Activated CD8-positive, alpha-beta memory T cell treated with anti-CD3 and anti-CD28 coated beads for 4 hours (primary cell): Measurements from ENCODE around the gene SUGCT.
"Not testable (repeated sequence)": the region's sequence is repeated elsewhere in the genome, so short reads cannot be mapped to it uniquely, and the experiment has no call there.

Experiments used
- DNase-seq, 2 donors: peaks; one replicate each; pipeline ENCODE4 v3.0.0-alpha.2; 2020; ENCODE audit warnings: low read depth in 2 of 2

Gene SUGCT

DNA sequence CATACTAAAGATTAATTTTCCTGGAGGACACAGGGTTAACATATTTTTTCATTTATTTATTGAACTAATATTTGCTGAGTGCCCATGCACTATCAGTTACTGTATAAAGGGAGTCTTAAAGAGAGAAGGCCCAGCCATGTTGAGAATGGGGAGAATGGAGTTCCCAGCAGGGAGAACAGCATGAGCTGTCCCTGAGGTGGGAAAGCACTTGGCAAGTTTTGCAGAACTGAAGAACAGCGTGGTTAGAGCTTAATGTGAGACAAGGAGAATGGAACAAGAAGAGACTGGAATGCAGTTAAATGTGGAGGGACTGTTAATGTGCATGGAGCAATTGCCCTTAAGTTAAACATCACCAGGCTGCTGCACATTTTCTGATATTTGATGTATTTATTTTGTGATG lies 435.4 kb downstream of the SUGCT start:
- DNase-seq = no peak

DNA sequence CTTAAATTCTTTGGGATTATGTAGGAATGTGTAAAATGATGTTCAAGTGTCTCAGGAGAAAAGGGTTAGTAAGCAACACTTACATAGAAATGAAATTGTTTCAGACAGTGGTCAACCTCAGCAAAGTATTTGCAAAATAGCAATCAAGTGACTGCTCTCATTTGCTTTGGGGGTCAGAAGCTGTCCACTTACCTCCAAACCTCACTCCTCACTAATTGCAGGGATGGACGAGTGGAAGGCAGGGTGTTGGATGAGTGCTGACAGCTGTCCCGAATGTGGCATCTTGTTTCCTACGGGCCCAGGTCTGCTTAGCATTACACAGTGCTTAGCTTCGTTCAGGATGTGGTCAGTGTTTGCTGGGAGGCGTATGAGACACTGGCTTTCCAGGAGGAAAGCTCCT lies 437.0 kb downstream of the SUGCT start:
- no peak for DNase-seq

DNA sequence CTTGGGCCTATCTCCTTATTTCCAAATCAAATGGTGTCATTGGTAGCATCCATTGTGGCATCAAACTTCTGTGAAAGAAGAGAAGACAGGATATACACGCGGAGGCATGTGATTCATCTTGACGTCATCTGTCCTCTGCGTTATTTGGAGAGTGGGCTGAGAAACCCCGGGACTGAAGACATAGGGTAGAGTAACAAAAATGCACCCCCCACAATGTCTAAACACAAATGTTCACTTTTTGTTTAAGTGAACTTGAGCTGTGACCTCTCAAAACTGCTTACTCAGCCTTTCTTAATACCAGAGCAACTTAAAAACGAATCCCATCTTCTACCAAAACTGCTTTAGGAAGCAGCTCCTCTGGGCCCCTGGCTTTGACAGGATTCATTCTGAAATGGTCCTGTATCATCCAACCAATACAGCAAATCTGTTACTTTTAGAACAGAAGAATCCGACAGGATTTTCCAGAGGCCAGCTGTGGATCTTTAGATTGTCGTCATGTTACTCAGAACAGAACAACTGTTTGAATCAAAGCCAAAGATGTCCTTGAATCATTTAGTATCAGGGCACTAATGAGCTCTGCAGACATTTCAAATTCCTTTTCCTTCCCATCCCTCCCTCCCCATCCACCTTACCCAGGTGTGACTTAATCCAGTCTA lies 438.1 kb downstream of the SUGCT start:
- DNase-seq = no peak

DNA sequence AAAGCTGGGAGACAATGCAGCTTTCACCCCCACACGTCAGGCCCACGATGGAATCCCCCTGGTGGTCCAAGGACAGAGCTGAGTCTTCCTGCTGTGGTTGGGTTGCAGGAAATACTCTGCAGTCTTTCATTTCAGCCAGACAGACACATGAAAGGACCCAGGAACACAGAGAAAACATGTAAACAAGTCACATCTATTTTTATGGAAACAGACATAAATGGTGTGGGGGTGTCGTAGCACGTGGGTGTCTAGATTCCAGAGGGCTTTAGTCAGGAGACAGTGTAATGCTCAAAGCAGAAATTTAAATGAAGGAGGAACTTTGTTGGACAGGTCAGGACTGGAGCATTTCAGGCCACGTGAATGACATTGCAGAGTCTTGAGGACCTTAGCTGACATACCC lies 444.6 kb downstream of the SUGCT start:
- DNase-seq = no peak

DNA sequence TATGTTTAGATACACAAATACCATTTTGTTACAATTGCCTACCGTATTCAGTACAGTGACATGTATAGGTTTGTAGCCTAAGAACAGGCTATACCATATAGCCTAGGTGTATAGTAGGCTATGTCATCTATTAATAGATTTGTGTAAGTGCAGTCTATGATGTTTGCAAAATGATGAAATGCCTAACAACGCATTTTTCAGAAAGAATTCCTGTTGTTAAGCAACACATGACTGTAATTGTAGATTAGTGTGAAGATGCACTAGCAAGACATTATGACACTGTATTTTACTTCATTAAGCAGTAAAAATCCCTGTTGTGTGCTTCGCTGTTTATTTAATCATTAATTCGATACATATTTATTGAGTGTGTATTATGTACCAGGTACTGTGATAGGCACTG lies 446.0 kb downstream of the SUGCT start:
- no peak for DNase-seq

DNA sequence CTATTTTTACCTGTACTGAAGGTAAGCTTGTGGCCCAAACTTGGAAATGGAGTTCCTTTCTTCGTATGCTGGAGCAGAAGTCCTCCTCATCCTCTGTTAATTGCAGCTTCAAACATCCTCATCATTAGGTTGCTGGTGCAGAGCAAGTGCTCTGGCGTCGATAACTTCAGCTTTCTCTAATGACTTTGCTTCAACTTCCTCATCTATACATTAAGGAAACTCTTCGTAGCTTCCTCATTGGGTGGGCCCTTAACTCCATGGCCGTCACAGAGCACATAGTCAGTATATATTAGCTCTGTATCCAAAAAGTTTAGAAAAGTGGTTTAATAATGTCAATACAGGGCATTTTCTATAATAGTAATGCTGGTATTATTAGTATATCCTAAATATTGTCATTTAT lies 447.7 kb downstream of the SUGCT start:
- DNase-seq = no peak

DNA sequence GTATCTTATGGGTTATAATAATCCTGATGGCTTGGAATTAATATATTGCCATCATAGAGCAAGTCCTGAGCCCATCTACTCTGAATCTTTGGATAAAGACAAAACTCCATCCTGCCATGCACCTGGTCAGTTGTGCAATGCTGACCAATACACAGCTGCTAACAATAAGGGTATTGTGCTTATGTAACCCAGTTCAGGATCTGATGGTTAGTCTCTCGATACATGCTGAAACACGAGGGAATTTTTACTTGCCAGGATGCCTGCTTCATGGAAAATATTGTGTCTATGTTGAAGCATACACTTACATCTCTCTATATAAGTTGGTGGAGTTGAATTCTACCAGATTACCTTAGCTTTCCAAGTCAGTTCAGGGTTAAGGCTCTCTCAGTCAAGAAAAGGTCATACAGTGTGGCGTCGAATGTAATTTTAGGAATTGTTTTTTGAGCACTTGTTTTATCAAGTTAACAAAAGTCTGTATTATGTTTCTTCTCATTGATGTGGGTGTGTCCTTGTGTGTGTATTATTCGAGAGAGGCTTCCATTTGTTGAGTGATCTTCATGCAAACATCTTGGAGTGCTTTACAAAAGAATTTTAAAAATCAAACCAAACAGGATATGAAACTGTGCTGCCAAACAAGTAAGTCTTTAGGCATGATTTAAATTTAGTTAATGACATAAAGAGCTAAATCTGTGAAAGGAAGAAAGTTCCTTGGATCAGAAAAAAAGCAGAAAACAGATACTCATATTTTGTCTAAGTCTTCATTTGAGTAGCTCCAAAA lies 449.1 kb downstream of the SUGCT start:
- DNase-seq = no peak

DNA sequence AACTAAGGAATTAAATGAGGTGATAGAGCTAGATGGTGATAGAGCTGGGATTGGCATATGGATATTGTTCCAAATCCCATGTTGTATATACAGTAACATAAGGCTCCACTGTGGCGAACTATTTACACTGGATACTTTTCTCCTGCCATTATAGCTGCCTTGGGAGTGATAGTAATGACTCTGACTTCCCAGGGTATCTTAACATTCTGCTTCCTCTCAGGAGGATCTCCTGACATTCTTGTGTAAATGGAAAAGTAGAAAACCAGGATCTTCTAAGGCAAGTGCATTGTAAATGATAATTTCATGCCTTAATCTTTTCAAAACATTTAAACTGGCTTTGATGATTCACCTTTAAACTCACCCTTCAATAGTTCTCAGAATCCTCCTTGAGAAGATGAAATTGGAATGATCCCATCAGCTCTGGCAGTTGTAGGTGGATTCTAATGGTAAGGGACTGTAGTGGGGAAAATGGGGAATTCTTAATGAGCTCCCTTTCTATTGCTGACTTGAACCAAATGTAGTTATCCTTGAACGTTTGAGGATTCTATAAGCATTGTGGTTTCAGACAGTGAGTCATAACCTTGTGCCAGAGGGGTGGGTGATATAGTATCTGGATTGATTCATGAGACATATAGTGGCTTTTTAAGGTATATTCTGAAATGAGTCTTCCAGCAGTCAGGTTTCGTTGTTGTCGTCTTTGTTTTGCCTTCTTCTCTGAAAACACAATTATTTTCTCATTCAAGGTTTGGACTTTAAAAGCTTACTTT lies 450.0 kb downstream of the SUGCT start:
- no peak for DNase-seq

DNA sequence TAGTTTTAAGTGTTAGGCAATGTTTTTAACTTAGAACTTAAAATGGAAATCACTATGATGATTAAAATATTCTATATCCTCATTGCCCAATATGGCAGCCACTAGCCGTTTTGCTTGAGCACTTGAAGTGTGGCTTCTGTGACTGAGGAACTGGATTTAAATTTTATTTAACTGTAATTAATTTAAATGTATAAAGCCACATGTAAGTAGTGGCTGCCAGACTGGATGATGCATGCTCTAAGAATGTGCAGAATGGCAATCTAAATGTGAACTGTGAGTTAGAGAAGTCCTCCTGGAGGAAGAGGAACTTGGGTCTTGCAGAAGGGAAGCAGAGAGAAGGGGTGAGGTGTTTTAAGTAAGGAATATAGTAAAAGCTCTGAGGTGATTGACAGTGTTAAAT lies 451.4 kb downstream of the SUGCT start:
- no peak for DNase-seq

DNA sequence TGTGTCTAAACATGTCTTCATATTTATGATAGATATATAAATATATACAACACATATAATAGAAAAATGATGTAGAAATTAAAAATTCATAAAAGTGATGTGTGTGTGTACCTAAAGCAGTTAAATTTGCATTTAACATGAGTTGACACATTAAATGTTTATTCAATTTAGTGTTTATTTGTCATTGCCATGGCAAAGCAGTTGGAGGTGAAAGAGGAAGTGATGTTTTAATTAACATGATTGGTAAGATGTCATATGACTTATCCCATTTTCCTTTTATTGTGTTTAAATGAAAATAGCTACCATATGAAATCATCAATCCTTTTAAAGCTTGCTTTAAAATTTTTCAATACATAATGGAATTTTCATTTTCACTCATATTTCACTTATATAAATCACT lies 452.6 kb downstream of the SUGCT start:
- no peak for DNase-seq

DNA sequence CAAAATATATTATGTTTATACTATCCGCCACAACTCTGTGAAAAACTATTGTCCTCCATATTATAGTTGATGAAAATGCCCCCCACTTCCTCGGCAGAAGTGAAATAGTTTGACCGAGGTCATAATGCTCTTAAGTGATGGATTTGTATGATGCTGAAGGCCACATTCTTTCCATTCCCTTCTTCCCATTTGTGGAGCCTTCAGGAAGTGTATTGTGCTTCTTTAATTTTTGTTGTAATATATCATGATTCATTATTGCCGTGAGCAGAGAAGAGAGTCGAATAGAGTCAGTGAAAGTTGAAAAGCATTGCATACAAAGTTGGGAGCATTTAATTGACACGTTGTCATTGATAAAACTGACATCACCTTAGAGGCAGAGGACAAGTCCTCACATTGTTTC lies 460.3 kb downstream of the SUGCT start:
- DNase-seq = no peak

DNA sequence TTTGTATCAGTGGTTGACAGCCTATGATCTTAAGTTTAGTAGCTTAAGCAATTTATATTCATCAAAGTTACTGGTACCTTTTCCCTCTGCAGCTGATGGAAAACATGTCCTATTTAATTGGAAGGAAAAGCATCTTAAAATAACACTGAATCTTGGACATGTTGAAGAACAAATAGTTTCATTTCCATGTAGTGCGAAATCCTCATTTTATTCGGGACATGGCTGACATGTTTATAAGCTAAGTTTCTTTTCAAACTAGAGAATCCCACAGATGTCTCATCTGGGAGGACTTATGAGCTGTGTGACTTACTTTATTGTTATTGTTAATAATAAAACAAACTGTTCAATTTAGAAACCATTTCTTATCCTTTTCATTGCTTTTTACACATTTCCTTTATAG lies 461.0 kb downstream of the SUGCT start:
- no peak for DNase-seq

DNA sequence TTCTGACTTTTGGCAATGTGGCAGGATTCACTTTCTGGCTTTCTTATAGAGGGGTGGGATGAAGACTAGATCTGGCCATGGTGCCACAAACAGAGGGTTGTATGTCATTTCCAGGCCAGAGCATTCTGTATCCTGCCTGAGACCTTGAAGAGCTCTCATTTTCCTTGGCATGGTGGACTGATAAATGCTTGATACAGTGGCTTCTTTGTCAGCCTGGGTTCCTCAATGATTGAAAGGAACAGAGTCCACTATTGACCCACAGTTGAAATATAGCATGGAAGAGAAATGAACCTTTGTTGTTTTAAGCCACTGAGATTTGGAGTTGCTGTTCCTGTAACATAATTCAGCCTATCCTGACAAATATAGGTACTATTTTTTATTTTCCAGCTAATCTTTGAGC lies 462.7 kb downstream of the SUGCT start:
- no peak for DNase-seq

DNA sequence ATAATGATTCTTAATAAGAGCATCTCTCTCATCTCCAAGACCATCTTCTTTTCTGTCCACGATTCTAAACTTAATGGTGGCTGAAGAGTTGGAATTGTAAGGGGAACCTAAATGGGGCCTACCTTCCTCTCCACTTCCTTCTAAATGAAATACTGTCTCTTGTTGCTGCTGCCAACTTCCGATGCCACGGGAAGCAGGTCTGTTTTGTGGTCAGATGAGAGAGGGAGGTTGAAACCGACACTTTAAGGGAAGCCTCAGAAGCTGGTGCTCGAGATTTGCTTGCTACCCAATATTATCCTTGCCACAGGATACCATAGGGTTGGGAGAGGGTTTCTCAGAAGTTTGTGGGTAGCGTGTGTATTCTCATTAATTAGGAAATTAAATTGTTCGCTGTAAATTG lies 464.1 kb downstream of the SUGCT start:
- no peak for DNase-seq

DNA sequence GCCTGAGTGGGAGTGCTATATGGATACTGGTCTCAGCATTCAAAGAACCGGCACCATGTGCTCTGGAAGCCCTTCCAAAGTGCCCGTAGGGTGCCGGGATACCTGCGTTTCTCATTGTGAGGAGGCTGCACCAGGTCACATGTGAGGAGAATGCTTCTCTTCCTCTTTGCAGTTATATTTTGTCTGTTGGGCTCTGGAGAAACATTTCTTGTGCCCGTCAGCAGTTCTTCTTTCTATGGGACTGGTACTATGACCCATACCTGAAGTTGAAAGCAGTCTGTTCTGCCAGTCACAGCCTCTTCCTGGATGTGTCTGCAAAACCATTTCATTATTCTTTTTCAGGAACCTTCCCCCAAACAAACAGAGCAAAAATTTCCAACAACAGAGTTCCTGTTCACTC lies 465.0 kb downstream of the SUGCT start:
- no peak for DNase-seq

DNA sequence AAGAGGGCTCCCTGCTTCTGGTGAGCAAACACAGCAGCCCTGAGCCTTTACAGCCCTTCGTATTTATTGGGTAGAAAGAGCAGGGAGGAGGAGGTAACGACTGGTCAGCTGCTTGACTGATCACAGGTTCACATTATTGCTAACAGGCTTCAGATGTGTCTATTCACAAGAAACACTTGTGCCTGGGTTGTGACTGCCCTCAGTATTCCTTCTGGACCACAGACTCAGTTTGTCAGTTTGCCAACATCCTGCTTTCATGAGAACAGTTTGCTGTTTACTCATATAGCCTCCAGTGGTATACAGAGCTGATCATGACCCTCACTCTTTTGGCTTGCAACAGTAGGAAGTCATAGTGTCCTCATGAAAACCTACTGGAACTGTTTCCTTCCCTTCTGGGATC lies 467.5 kb downstream of the SUGCT start:
- not testable (repeated sequence) for DNase-seq

DNA sequence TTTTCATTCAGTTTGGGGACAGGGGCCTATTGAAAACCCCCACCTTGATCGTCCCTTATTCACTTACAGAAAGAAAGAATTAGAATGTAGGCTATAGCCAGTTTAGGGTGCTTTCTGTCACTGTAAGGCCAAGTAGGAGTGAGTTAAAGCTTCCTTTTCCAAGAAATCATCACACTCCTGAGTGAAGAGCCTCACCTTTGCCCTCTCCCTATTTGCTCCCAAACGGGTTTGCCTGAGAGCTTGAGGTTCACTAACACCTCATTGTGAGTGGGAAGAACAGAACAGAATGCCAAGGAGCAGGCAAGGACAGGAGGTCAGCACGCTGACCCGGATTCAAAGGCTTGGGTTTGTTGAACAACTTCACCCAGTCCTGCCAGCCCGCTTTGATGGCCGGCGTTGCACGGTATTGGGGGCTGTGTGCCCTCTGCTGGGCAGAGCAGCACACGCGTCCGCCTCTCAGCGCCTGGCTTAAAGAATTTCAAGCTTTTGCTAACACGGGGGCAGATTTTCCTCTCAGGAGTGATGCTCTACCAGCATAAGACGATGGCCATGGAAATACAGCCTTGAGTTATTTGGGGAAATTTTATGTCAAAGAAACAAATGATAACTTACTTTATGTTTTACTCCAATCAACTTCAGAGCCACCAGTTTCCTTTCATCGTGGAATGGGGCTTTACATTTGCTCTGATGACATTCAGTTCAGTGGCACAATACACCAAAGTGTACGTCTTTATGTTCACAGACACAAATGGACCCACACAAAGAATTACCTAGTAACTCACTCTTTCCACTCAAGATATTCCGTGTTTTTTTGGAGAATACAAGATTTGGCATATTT lies 470.0 kb downstream of the SUGCT start:
- DNase-seq = no peak

DNA sequence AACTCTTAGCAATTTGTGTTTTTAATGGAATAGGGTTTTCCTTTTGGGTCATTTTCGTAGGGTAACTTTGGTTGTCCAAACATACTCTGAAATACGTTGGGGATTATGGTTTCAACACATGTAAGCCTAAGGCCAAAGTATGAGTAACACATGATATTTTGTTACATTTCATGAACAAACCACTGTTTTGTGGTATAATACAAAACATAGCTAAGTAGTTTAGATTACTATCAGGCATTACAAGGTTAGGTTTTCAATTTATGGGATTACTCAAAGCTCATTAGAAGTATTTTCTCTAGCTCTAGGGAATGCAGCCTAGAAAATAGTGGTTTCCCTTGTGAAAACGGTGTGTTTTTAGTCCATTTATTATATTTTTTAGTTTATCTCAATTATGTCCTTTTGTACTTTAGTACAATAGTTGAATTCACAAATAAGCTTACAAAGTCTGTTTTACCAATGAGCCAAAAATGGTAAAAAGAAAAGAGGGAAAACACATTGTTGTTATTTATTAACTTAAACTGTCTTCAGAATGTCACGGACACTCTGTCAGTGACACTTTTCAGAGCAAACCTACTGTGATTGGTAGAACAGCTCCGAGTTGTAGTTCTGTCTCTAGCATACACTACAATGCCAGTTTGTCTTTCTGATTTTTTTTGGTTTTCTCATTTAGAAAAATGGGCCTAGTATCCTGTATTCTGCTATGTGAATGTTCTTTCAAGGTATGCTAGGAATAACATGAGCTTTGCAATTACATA lies 473.7 kb downstream of the SUGCT start:
- no peak for DNase-seq

DNA sequence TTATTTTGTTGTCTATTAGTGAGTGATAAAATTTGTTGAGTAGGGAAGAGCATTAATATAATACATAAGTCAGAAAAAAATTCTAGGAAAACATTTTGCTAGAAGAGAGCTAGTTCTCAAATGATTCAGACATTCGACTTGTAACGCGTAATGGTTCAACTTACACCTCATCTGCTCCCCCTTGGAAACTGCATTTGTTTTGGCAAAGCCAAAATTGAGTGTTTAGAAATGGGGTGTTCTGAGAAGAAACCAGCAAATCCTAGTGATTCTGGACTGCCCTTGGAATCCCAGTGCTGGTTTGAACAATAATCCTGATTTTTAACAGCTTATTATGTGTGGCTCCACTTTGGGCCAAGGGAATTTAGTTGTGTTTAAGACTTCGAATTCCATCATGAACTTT lies 475.7 kb downstream of the SUGCT start:
- no peak for DNase-seq

DNA sequence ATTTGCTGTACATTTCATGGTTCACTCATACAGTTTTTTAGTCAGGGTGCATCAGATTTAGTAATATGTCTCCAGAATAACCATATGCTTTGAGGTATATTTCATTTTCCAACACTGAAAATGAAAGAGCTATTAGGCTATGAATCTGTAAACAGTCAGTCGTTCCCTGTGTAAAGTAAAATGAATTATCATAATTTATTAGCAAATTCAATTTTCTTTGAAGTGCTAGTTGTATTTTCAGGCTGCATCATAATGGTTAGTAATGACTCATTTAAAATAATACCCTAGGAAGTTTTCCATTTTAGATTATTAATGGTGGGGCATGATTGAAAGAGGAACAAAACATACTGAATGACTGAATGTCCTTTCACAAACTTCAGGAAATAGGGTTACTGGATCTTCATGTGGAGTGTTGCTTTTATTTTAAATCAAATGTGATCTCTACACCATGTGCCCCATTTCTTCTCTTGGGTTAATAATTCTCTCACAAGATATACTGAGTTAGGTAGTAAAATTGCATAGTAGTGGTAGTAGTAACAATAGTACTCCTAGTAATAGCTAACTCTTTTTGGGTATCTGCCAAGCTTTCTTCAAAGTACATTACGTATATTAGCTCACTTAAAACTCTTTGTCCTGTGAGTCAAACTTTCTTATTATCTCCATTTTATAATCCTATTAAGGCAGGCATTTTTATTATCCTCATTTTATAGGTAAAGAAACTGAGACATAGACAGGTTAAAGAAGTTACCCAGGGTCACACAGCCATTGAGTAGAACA lies 476.5 kb downstream of the SUGCT start:
- DNase-seq = no peak

DNA sequence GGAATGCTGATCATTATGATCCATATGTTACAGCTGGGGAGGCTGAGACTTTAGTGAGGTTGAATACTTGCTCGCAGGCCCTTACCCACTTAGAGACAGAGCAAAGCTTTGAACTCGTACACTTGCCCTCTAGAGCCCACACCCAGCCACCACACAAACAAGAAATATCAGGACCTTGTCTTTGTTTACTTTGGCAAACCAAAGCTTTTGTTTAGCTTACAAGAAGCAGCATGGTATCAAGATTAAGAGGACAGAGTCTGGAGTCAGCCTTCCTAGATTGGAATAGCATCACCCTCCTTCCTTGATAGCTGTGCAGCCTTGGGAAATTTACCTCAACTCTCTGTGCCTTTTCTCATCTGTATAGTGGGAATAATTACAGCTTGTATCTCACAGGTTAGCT lies 477.5 kb downstream of the SUGCT start:
- no peak for DNase-seq
